Naive B cell (primary cell): ENCODE data around the gene DLG1. TPM values are rescaled to one million over a fixed set of nuclear protein-coding genes. Genes with fewer than 3 reads are reported as not detected.

Experiments used
- ATAC-seq, 2 donors: fragments of 150-1000 bp; cut with Tn5 transposase; 2 replicates each; pipeline ENCODE4 v1.10.0; 2021; ENCODE audit warnings: low read depth in 2 of 2, mild to moderate bottlenecking in 2 of 2, moderate library complexity in 2 of 2
- DNase-seq: peaks from one replicate; pipeline ENCODE4 v3.0.0; 2022
- H3K27ac Mint-ChIP-seq, 6 donors: one replicate each; pipeline ENCODE4 v1.8.0; 2020 to 2022; ENCODE audit warnings: mild to moderate bottlenecking in 6 of 6, mixed read lengths in 6 of 6, moderate library complexity in 5 of 6, inconsistent platforms in 2 of 6
- H3K27me3 Mint-ChIP-seq, 3 donors: one replicate each; pipeline ENCODE4 v1.8.0; 2021 to 2022; ENCODE audit warnings: mixed read lengths in 3 of 3, mild to moderate bottlenecking in 1 of 3
- H3K36me3 Mint-ChIP-seq, 2 donors: one replicate each; pipeline ENCODE4 v1.8.0; 2020 to 2022; ENCODE audit warnings: mixed read lengths in 2 of 2, inconsistent platforms in 1 of 2, mild to moderate bottlenecking in 1 of 2
- H3K4me1 Mint-ChIP-seq, 3 donors: one replicate each; pipeline ENCODE4 v1.8.0; 2020 to 2022; ENCODE audit warnings: mixed read lengths in 3 of 3, inconsistent platforms in 1 of 3, mild to moderate bottlenecking in 1 of 3, moderate library complexity in 1 of 3
- H3K4me3 Mint-ChIP-seq, 8 donors: one replicate each; pipeline ENCODE4 v1.8.0; 2020 to 2022; ENCODE audit warnings: mild to moderate bottlenecking in 8 of 8, mixed read lengths in 8 of 8, moderate library complexity in 8 of 8, inconsistent platforms in 2 of 8
- H3K9me3 Mint-ChIP-seq, 7 donors: one replicate each; pipeline ENCODE4 v1.8.0; 2020 to 2022; ENCODE audit warnings: mixed read lengths in 7 of 7, mild to moderate bottlenecking in 5 of 7, inconsistent platforms in 2 of 7, moderate library complexity in 1 of 7
- polyA plus RNA-seq, 6 donors: library from polyadenylated mRNA; unstranded; fragments of 300-500 nt; fragmentation: Illumina TruSeq; gene quantifications; one replicate each; pipeline ENCODE4 v1.2.3, GENCODE V29; 2021; ENCODE audit warnings: low read depth in 6 of 6

Gene DLG1
- polyA plus RNA-seq, 6 donors from 2014 or later: 20.7 to 40.5 (median 33.2) TPM

- Mint-ChIP-seq H3K36me3 (no peaks in the 10 kb centered on the region), H3K27me3 (peaks cover 0 to 6% (median 0%) of the 10 kb centered on the region in 3 donors), H3K4me1 (no peaks in the 10 kb centered on the region), H3K27ac (no peak overlapping the region), H3K4me3 (no peak overlapping the region), H3K9me3 (no peaks in the 10 kb centered on the region)
- DNase-seq (no peak), ATAC-seq (no peak)
Observed at GRCh38 chr3:196994056-196994455, 304.4 kb downstream of the DLG1 start.
